Lower lobe of right lung (tissue), 2 donors: Measurements from ENCODE around the gene ARL6IP6. TPM values are rescaled to one million over a fixed set of nuclear protein-coding genes. Genes with fewer than 3 reads are reported as not detected.
A peak's percentile ranks its signal among the peaks of the same experiment; 100 is the strongest.
"Not testable (repeated sequence)": the region's sequence is repeated elsewhere in the genome, so short reads cannot be mapped to it uniquely, and the experiment has no call there.

Experiments
- ATAC-seq, 2 donors: fragments of 200-7000 bp; cut with Tn5 transposase; one replicate each; pipeline ENCODE4 v1.9.1; 2020 to 2022; ENCODE audit warnings: mild to moderate bottlenecking in 2 of 2, moderate library complexity in 2 of 2
- DNase-seq: peaks from one replicate; pipeline ENCODE4 v3.0.0-alpha.2; 2020
- H3K27ac ChIP-seq: fragments of 200-600 bp; one replicate; pipeline ENCODE4 v1.8.0; 2022
- H3K27me3 ChIP-seq: fragments of 200-600 bp; one replicate; pipeline ENCODE4 v1.8.0; 2022; ENCODE audit warnings: low read depth
- H3K36me3 ChIP-seq: fragments of 200-600 bp; one replicate; pipeline ENCODE4 v1.8.0; 2022; ENCODE audit warnings: mild to moderate bottlenecking
- H3K4me1 ChIP-seq: fragments of 200-600 bp; one replicate; pipeline ENCODE4 v1.8.0; 2022
- H3K4me3 ChIP-seq: fragments of 200-600 bp; one replicate; pipeline ENCODE4 v1.8.0; 2022; ENCODE audit warnings: mild to moderate bottlenecking
- H3K9me3 ChIP-seq: fragments of 200-600 bp; one replicate; pipeline ENCODE4 v1.8.0; 2022
- CTCF ChIP-seq: fragments of 200-600 bp; IDR thresholded peaks from one replicate; pipeline ENCODE4 v1.8.0; 2022; ENCODE audit warnings: antibody characterized with exemption, mild to moderate bottlenecking
- intact Hi-C: fragments of 100-400 bp; cut with DNase I; formaldehyde crosslinking; loops from one replicate; pipeline ENCODE4 v1.11.0; 2022
- total RNA-seq: library from RNA; stranded (reverse); fragmentation: NEBNext Ultra II Directional; extraction: Animal tissue kit (Norgen Biotek cat#: 25700); gene quantifications from one replicate; pipeline ENCODE4 v1.2.1, GENCODE V29; 2021
- donor health status: DM: no; HTN: yes; CAD: no; lungs with severe emphysema.

The ARL6IP6 gene
- total RNA-seq, 1 donor from 2014 or later, result 19.2 TPM

- DNase-seq (no peak), ATAC-seq (no peak)
- H3K36me3 ChIP-seq, result peaks cover 40% of the 10 kb centered on the region
- no peaks in the 10 kb centered on the region for H3K4me1 ChIP-seq
- H3K27me3 ChIP-seq, result no peaks in the 10 kb centered on the region
- no peak overlapping the region for H3K4me3 ChIP-seq
- peak overlapping the region; percentile 5 for H3K27ac ChIP-seq
- H3K9me3 ChIP-seq, result no peaks in the 10 kb centered on the region
- intact Hi-C loops, result no loop called here
- TF ChIP-seq CTCF, result no peak
Observed at GRCh38 chr2:152762202-152762601, 43.8 kb downstream of the ARL6IP6 start.

GRCh38 chr2:152763208-152763607, 44.8 kb downstream of the ARL6IP6 start:
- H3K4me1 ChIP-seq, DNase-seq, H3K9me3 ChIP-seq, intact Hi-C loops, H3K4me3 ChIP-seq, H3K27me3 ChIP-seq, ATAC-seq, H3K27ac ChIP-seq: not testable (repeated sequence)
- H3K36me3 ChIP-seq, result peaks cover 30% of the 10 kb centered on the region

- TF ChIP-seq CTCF, result no peak
- ATAC-seq (no peak), DNase-seq (no peak)
- intact Hi-C loops, result no loop called here
- no peak overlapping the region for H3K27ac ChIP-seq
- H3K9me3 ChIP-seq, result no peaks in the 10 kb centered on the region
- H3K27me3 ChIP-seq, result no peaks in the 10 kb centered on the region
- H3K36me3 ChIP-seq, result peaks cover 26% of the 10 kb centered on the region
- H3K4me1 ChIP-seq, result no peaks in the 10 kb centered on the region
- H3K4me3 ChIP-seq, result no peak overlapping the region
Observed at GRCh38 chr2:152763651-152764050, 45.2 kb downstream of the ARL6IP6 start.

GRCh38 chr2:152766928-152767327, 48.5 kb downstream of the ARL6IP6 start:
- Histone ChIP-seq H3K4me1 (no peaks in the 10 kb centered on the region), H3K27me3 (no peaks in the 10 kb centered on the region), H3K36me3 (peaks cover 12% of the 10 kb centered on the region), H3K27ac (no peak overlapping the region), H3K9me3 (no peaks in the 10 kb centered on the region), H3K4me3 (no peak overlapping the region)
- TF ChIP-seq CTCF, result no peak
- ATAC-seq (no peak), DNase-seq (no peak)
- intact Hi-C loops, result no loop called here

- Histone ChIP-seq H3K27ac (no peak overlapping the region), H3K27me3 (no peaks in the 10 kb centered on the region), H3K9me3 (no peaks in the 10 kb centered on the region), H3K4me3 (no peak overlapping the region), H3K36me3 (no peaks in the 10 kb centered on the region), H3K4me1 (no peaks in the 10 kb centered on the region)
- no peak for TF ChIP-seq CTCF
- ATAC-seq (no peak), DNase-seq (no peak)
- intact Hi-C loops, result no loop called here
Observed at GRCh38 chr2:152781175-152781574, 62.8 kb downstream of the ARL6IP6 start.

GRCh38 chr2:152782171-152782570, 63.8 kb downstream of the ARL6IP6 start:
- DNase-seq (no peak), ATAC-seq (no peak)
- no peaks in the 10 kb centered on the region for H3K36me3 ChIP-seq
- H3K27me3 ChIP-seq, result no peaks in the 10 kb centered on the region
- no peak overlapping the region for H3K27ac ChIP-seq
- no peak for TF ChIP-seq CTCF
- intact Hi-C loops, result no loop called here
- H3K9me3 ChIP-seq, result no peaks in the 10 kb centered on the region
- no peaks in the 10 kb centered on the region for H3K4me1 ChIP-seq
- H3K4me3 ChIP-seq, result no peak overlapping the region
